H1 (cell line): ENCODE measurements around the gene PLCB1. TPM values are rescaled to one million over a fixed set of nuclear protein-coding genes. Genes with fewer than 3 reads are reported as not detected.

Experiments used
- CTCF ChIA-PET: fragments of 300-600 bp; sonication (Branson Sonifier 250); formaldehyde crosslinking; loops from one replicate; lab custom pipeline; 2021; ENCODE audit not compliant: partially characterized antibody; lab: Charles Lee
- POLR2A ChIA-PET: fragments of 300-600 bp; sonication (Branson Sonifier 250); formaldehyde crosslinking; loops from one replicate; lab custom pipeline; 2021; ENCODE audit warnings: inconsistent platforms; ENCODE audit not compliant: partially characterized antibody; lab: Charles Lee
- DNase-seq, 2 experiments: peaks; one replicate each; pipeline versions ENCODE4 v3.0.0 to v3.0.0-alpha.2; 2010 to 2022; ENCODE audit warnings: low spot score in 2 of 2, low read depth in 1 of 2, mixed read lengths in 1 of 2
- FAIRE-seq: peaks from 2 replicates; lab custom pipeline; 2011; peaks lifted over from hg19 to GRCh38; lab: Jason Lieb, UNC
- H2AFZ ChIP-seq: 2 replicates; pipeline ENCODE4 v1.8.1; 2012; ENCODE audit warnings: low read length, inconsistent platforms
- H2AK5ac ChIP-seq: 2 replicates; pipeline ENCODE4 v1.6.1; 2013; ENCODE audit warnings: low read depth, low read length
- H2BK120ac ChIP-seq: replicated peaks from 2 replicates; pipeline ENCODE3; 2013; ENCODE audit warnings: low read depth, low read length, inconsistent platforms
- H2BK12ac ChIP-seq: 2 replicates; pipeline ENCODE4 v1.6.1; 2013; ENCODE audit warnings: low read depth, low read length
- H2BK15ac ChIP-seq: 2 replicates; pipeline ENCODE4 v1.6.1; 2013; ENCODE audit warnings: low read length
- H2BK20ac ChIP-seq: 2 replicates; pipeline ENCODE4 v1.6.1; 2013; ENCODE audit warnings: low read length
- H2BK5ac ChIP-seq: 2 replicates; pipeline ENCODE4 v1.6.1; 2013; ENCODE audit warnings: low read depth, low read length
- H3K14ac ChIP-seq: 2 replicates; pipeline ENCODE4 v1.6.1; 2013; ENCODE audit warnings: inconsistent platforms; ENCODE audit not compliant: insufficient read length
- H3K18ac ChIP-seq: 2 replicates; pipeline ENCODE4 v1.6.1; 2013; ENCODE audit warnings: low read length; ENCODE audit errors: extremely low read depth
- H3K23ac ChIP-seq: 2 replicates; pipeline ENCODE4 v1.6.1; 2013; ENCODE audit warnings: inconsistent platforms; ENCODE audit not compliant: insufficient read length
- H3K23me2 ChIP-seq: 2 replicates; pipeline ENCODE4 v1.6.1; 2013; ENCODE audit warnings: low read depth, low read length
- H3K27ac ChIP-seq: 2 replicates; pipeline ENCODE4 v1.6.1; 2011; ENCODE audit warnings: low read depth, low read length, inconsistent platforms
- H3K27me3 ChIP-seq, 4 experiments: replicated peaks in 1 of 4; 1 replicate in 1 of 4; 2 replicates in 3 of 4; pipeline versions ENCODE4 v1.6.1 to v1.8.1; 2011 to 2013; ENCODE audit warnings: low read length in 3 of 4, mild to moderate bottlenecking in 3 of 4, inconsistent platforms in 2 of 4, mixed read lengths in 2 of 4, moderate library complexity in 1 of 4; ENCODE audit not compliant: control insufficient read depth in 3 of 4, insufficient read depth in 3 of 4; ENCODE audit errors: extremely low read depth in 1 of 4
- H3K36me3 ChIP-seq, 4 experiments: 2 replicates each; pipeline versions ENCODE4 v1.6.1 to v1.8.1; 2011 to 2013; ENCODE audit warnings: mild to moderate bottlenecking in 4 of 4, low read length in 3 of 4, moderate library complexity in 2 of 4, control low read depth in 1 of 4, inconsistent platforms in 1 of 4; ENCODE audit not compliant: insufficient read depth in 4 of 4, control insufficient read depth in 2 of 4
- H3K4ac ChIP-seq: replicated peaks from 2 replicates; pipeline ENCODE3; 2013; ENCODE audit warnings: low read length, low read depth, mixed read lengths, inconsistent platforms; ENCODE audit not compliant: insufficient read length
- H3K4me1 ChIP-seq, 4 experiments: replicated peaks in 1 of 4; 1 replicate in 1 of 4; 2 replicates in 3 of 4; pipeline versions ENCODE4 v1.6.1 to v1.8.1; 2011 to 2013; ENCODE audit warnings: low read length in 3 of 4, inconsistent platforms in 2 of 4, mixed read lengths in 1 of 4; ENCODE audit not compliant: insufficient read depth in 4 of 4, control insufficient read depth in 3 of 4
- H3K4me2 ChIP-seq, 2 experiments: 2 replicates each; pipeline versions ENCODE4 v1.6.1 to v1.8.1; 2011 to 2013; ENCODE audit warnings: low read depth in 2 of 2, low read length in 2 of 2, control low read depth in 1 of 2, inconsistent platforms in 1 of 2, mild to moderate bottlenecking in 1 of 2; ENCODE audit not compliant: insufficient read depth in 1 of 2
- H3K4me3 ChIP-seq, 4 experiments: fragments of 200-600, 300-600 bp in 1 of 4; sonication (generic), shearing (Covaris generic), sonication (Bioruptor Twin) in 1 of 4; 2 replicates each; pipeline versions ENCODE4 v1.5.1 to v1.8.1; 2011 to 2016; ENCODE audit warnings: low read length in 4 of 4, low read depth in 3 of 4, control low read depth in 2 of 4, inconsistent platforms in 2 of 4, mild to moderate bottlenecking in 2 of 4, mixed read lengths in 1 of 4, moderate library complexity in 1 of 4; ENCODE audit not compliant: insufficient read depth in 2 of 4; ENCODE audit errors: extremely low read depth in 1 of 4
- H3K56ac ChIP-seq: replicated peaks from 2 replicates; pipeline ENCODE3; 2013; ENCODE audit warnings: low read depth, mild to moderate bottlenecking, mixed read lengths, low read length, inconsistent platforms; ENCODE audit not compliant: insufficient read length
- H3K79me1 ChIP-seq: 2 replicates; pipeline ENCODE4 v1.6.1; 2013; ENCODE audit warnings: low read depth, low read length, control low read depth
- H3K79me2 ChIP-seq, 2 experiments: 2 replicates each; pipeline versions ENCODE4 v1.6.1 to v1.8.1; 2012 to 2013; ENCODE audit warnings: low read length in 2 of 2, mild to moderate bottlenecking in 2 of 2, inconsistent platforms in 1 of 2; ENCODE audit not compliant: insufficient read depth in 2 of 2, control insufficient read depth in 1 of 2
- H3K9ac ChIP-seq, 4 experiments: replicated peaks in 1 of 4; 1 replicate in 1 of 4; 2 replicates in 3 of 4; pipeline versions ENCODE4 v1.6.1 to v1.8.1; 2011 to 2013; ENCODE audit warnings: low read depth in 3 of 4, low read length in 3 of 4, control low read depth in 2 of 4, mild to moderate bottlenecking in 2 of 4, moderate library complexity in 2 of 4, inconsistent platforms in 1 of 4; ENCODE audit errors: extremely low read depth in 1 of 4
- H3K9me3 ChIP-seq, 2 experiments: 2 replicates each; pipeline versions ENCODE4 v1.6.1 to v1.8.1; 2012 to 2013; ENCODE audit warnings: mild to moderate bottlenecking in 2 of 2, moderate library complexity in 2 of 2, control low read depth in 1 of 2, inconsistent platforms in 1 of 2, low read depth in 1 of 2, low read length in 1 of 2, mixed read lengths in 1 of 2; ENCODE audit not compliant: insufficient read depth in 2 of 2
- H4K20me1 ChIP-seq, 2 experiments: replicated peaks in 1 of 2; 2 replicates each; pipeline versions ENCODE3 to v1.8.1; 2011 to 2013; ENCODE audit warnings: inconsistent platforms in 2 of 2, low read length in 2 of 2, mild to moderate bottlenecking in 1 of 2; ENCODE audit not compliant: insufficient read depth in 2 of 2, control insufficient read depth in 1 of 2
- H4K5ac ChIP-seq: 2 replicates; pipeline ENCODE4 v1.6.1; 2013; ENCODE audit warnings: low read length, low read depth, mixed read lengths, inconsistent platforms; ENCODE audit not compliant: insufficient read length
- H4K8ac ChIP-seq: 2 replicates; pipeline ENCODE4 v1.8.0; 2013; ENCODE audit warnings: mild to moderate bottlenecking, moderate library complexity, low read length, inconsistent platforms; ENCODE audit not compliant: insufficient read depth; ENCODE audit errors: extremely low read depth
- H4K91ac ChIP-seq: replicated peaks from 2 replicates; pipeline ENCODE3; 2013; ENCODE audit warnings: low read length, mixed read lengths, inconsistent platforms; ENCODE audit not compliant: insufficient read length
- SRF ChIP-seq: IDR thresholded peaks from 2 replicates; pipeline ENCODE4 v1.6.1; 2011; ENCODE audit warnings: mild to moderate bottlenecking, low read depth, low read length, moderate library complexity
- WGBS, 2 experiments: shearing (Covaris generic) in 1 of 2; methylation state at CpG; one replicate each; pipeline versions ENCODE4 v1.1.6 to v1.1.7; 2013 to 2015; ENCODE audit warnings: low lambda C conversion rate in 2 of 2, mixed read lengths in 2 of 2, inconsistent platforms in 1 of 2, low coverage in 1 of 2, missing lambda C conversion rate in 1 of 2; ENCODE audit not compliant: insufficient replicate concordance in 2 of 2, insufficient coverage in 1 of 2, insufficient read length in 1 of 2; ENCODE audit errors: extremely low coverage in 1 of 2, missing lambda C conversion rate in 1 of 2; 5-methylcytosine and 5-hydroxymethylcytosine counted together
- polyA plus RNA-seq, 7 experiments: library from polyadenylated mRNA; depleted of rRNA in 3 of 7; stranded (reverse) in 5 of 7; unstranded in 2 of 7; fragments of >200 nt in 5 of 7; fragments of 200-250 nt in 2 of 7; gene quantifications; 1 replicate in 5 of 7; 2 replicates in 1 of 7; 4 replicates in 1 of 7; pipeline versions ENCODE4 v1.2.1 to v1.2.3, GENCODE V29; 2011 to 2013; ENCODE audit warnings: missing spikeins in 2 of 7, mixed read lengths in 2 of 7
- total RNA-seq: library from RNA; stranded (reverse); fragmentation: NEBNext Ultra II Directional; extraction: Animal tissue kit (Norgen Biotek cat#: 25700); gene quantifications from 2 replicates; pipeline ENCODE4 v1.2.1, GENCODE V29; 2021
- TF ChIP-seq, protein P1 (sequence below): IDR thresholded peaks from 2 replicates; pipeline ENCODE4 v1.6.1; 2011; ENCODE audit warnings: low read depth, mild to moderate bottlenecking, low read length; ENCODE audit not compliant: insufficient read depth

The PLCB1 gene
- total and polyA plus RNA-seq, 2 of the 8 experiments (the other 6 are each of a cell fraction or from before 2014, with no cell fraction given) = 2.6 to 9.1 TPM

DNA sequence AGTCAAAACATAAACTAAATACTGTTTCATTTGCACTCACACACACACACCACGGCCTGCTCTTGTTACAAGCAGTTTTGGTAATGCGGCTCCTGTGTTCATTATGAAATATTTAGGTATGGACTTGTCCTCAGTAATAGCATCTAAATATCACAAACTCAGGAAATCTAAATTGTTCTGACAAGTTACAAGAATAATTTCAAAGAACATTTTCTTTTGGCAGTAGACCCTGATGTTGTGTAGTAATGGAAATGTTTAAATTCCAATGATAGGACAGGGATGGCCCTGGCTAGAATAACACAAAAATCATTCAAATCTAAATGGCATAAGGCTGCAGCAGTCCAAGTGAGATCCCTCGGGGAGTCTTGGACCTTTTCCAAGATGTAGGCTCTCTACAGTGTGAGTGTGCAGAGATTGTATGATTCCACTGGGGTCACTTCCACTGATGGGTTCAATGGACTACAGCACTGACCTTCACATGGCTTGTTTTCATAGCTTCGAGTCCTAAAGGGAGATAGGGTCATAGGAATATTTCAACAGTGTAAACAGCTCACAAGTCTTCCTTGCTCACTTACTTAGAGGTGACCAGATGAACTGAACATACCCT, 726.2 kb downstream of the PLCB1 start:
- no peak for FAIRE-seq
- 76% methylated on average over 4 of the region's 4 CpGs; no CpG with 5 or more reads in 1 of the 2 experiments for WGBS, 2 experiments
- no peak for TF ChIP-seq SRF
- TF ChIP-seq, protein P1, sequence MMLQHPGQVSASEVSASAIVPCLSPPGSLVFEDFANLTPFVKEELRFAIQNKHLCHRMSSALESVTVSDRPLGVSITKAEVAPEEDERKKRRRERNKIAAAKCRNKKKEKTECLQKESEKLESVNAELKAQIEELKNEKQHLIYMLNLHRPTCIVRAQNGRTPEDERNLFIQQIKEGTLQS = no peak

More for the DNA sequence above, 726.2 kb downstream of the PLCB1 start:
- no peak overlapping the region for H2BK20ac ChIP-seq
- no peak overlapping the region for H3K4me2 ChIP-seq
- no peaks in the 10 kb centered on the region for H3K36me3 ChIP-seq
- no peak overlapping the region for H3K18ac ChIP-seq
- no peak overlapping the region for H2BK5ac ChIP-seq
- no peak overlapping the region for H2BK12ac ChIP-seq
- no peak overlapping the region for H3K56ac ChIP-seq
- no peak overlapping the region for H2AFZ ChIP-seq
- no peaks in the 10 kb centered on the region for H4K20me1 ChIP-seq
- no peak overlapping the region for H4K91ac ChIP-seq
- no peak overlapping the region for H3K23ac ChIP-seq
- H3K27me3 ChIP-seq = no peaks in the 10 kb centered on the region
- no peaks in the 10 kb centered on the region for H3K79me1 ChIP-seq
- H3K14ac ChIP-seq = no peak overlapping the region
- no peaks in the 10 kb centered on the region for H3K23me2 ChIP-seq
- no peak overlapping the region for H4K8ac ChIP-seq
- H2AK5ac ChIP-seq = no peak overlapping the region
- CTCF ChIA-PET = interaction anchor here (0.7 to 1.4 kb wide), 2 partner anchors 11 to 535 kb away, joined by 3 to 4 read pairs; no protein-coding TSS in a partner anchor
- no peak overlapping the region for H3K4me3 ChIP-seq
- no peak overlapping the region for H3K4ac ChIP-seq
- POLR2A ChIA-PET = no interaction called here
- no peak overlapping the region for H3K9ac ChIP-seq
- no peak overlapping the region for H2BK120ac ChIP-seq
- H3K79me2 ChIP-seq = no peaks in the 10 kb centered on the region
- no peak overlapping the region for H4K5ac ChIP-seq
- no peak overlapping the region for H3K27ac ChIP-seq
- H2BK15ac ChIP-seq = no peak overlapping the region
- DNase-seq = no peak
- peaks cover 0 to 6% (median 3%) of the 10 kb centered on the region in 4 experiments; a peak in 4 of 7 replicates for H3K4me1 ChIP-seq
- H3K9me3 ChIP-seq = peaks cover 0 to 2% of the 10 kb centered on the region in 2 experiments; a peak in 1 of 4 replicates
